HepG2 (cell line): Measurements from ENCODE around the gene HIBADH. TPM values are rescaled to one million over a fixed set of nuclear protein-coding genes. Genes with fewer than 3 reads are reported as not detected.

Experiments used
- ARID2 ChIP-seq: sonication (generic); formaldehyde crosslinking; IDR thresholded peaks from 2 replicates; pipeline ENCODE4 v1.8.1; 2022; ENCODE audit warnings: mild to moderate bottlenecking, missing genetic modification reagents, borderline replicate concordance
- ELF4 ChIP-seq: sonication (generic); formaldehyde crosslinking; IDR thresholded peaks from 2 replicates; pipeline ENCODE4 v1.5.0; 2020; ENCODE audit warnings: missing genetic modification reagents, mild to moderate bottlenecking, moderate library complexity, borderline replicate concordance
- ISL2 ChIP-seq: sonication (generic); formaldehyde crosslinking; IDR thresholded peaks from 2 replicates; pipeline ENCODE4 v1.5.0; 2020; ENCODE audit warnings: missing genetic modification reagents
- KLF15 ChIP-seq: sonication (generic); formaldehyde crosslinking; IDR thresholded peaks from 2 replicates; pipeline ENCODE4 v1.8.1; 2023; ENCODE audit warnings: borderline replicate concordance, mild to moderate bottlenecking, inconsistent platforms, missing genetic modification reagents, mixed read lengths
- MATR3 ChIP-seq: sonication (generic); formaldehyde crosslinking; IDR thresholded peaks from 2 replicates; pipeline ENCODE4 v1.4.0; 2020; ENCODE audit warnings: missing genetic modification reagents
- NFRKB ChIP-seq: fragments of 450-650 bp; IDR thresholded peaks from 2 replicates; pipeline ENCODE4 v1.6.1; 2017
- SSRP1 ChIP-seq: IDR thresholded peaks from 2 replicates; pipeline ENCODE4 v1.6.1; 2016; ENCODE audit warnings: control low read depth
- ZNF20 ChIP-seq: sonication (generic); formaldehyde crosslinking; IDR thresholded peaks from 2 replicates; pipeline ENCODE4 v1.4.0; 2020; ENCODE audit warnings: mild to moderate bottlenecking, moderate library complexity, missing genetic modification reagents
- ZNF232 ChIP-seq: sonication (generic); formaldehyde crosslinking; IDR thresholded peaks from 2 replicates; pipeline ENCODE4 v1.4.0; 2020; ENCODE audit warnings: missing genetic modification reagents, borderline replicate concordance
- ZNF292 ChIP-seq: sonication (generic); formaldehyde crosslinking; IDR thresholded peaks from 2 replicates; pipeline ENCODE4 v1.8.1; 2022; ENCODE audit warnings: mild to moderate bottlenecking, low read depth, missing genetic modification reagents, borderline replicate concordance
- ZNF660 ChIP-seq: sonication (generic); formaldehyde crosslinking; IDR thresholded peaks from 2 replicates; pipeline ENCODE4 v1.5.1; 2020; ENCODE audit warnings: mild to moderate bottlenecking, low read depth, missing genetic modification reagents, borderline replicate concordance
- polyA plus RNA-seq, 8 experiments: library from polyadenylated mRNA; depleted of rRNA in 3 of 8; stranded (reverse) in 7 of 8; unstranded in 1 of 8; fragments of >200 nt; fragmentation: Illumina TruSeq in 4 of 8; extraction: Trizol in 4 of 8; gene quantifications; 2 replicates each; pipeline versions ENCODE4 v1.2.1 to v1.2.3, GENCODE V29; 2011 to 2016; ENCODE audit warnings: low read depth in 4 of 8, missing spikeins in 1 of 8, mixed read lengths in 1 of 8; ENCODE audit not compliant: insufficient read depth in 1 of 8
- total RNA-seq, 5 experiments: library from RNA; depleted of rRNA; stranded (reverse); fragments of >200 nt; fragmentation: Illumina TruSeq; extraction: Trizol; gene quantifications; 2 replicates each; pipeline ENCODE4 v1.2.3, GENCODE V29; 2016; ENCODE audit warnings: low read depth in 1 of 5
- TF ChIP-seq, protein P1 (sequence below): sonication (generic); formaldehyde crosslinking; IDR thresholded peaks from 2 replicates; pipeline ENCODE4 v1.5.0; 2020; ENCODE audit warnings: mild to moderate bottlenecking, missing genetic modification reagents
- TF ChIP-seq, protein P2 (sequence below), 2 experiments: sonication (generic) in 1 of 2; formaldehyde crosslinking in 1 of 2; IDR thresholded peaks; 2 replicates each; pipeline versions ENCODE4 v1.6.1 to v1.9.0; 2014 to 2022; ENCODE audit warnings: antibody characterized with exemption in 1 of 2, borderline replicate concordance in 1 of 2, inconsistent platforms in 1 of 2, low read depth in 1 of 2, missing genetic modification reagents in 1 of 2
- TF ChIP-seq, protein P3 (sequence below): sonication (generic); formaldehyde crosslinking; IDR thresholded peaks from 2 replicates; pipeline ENCODE4 v1.4.0; 2020; ENCODE audit warnings: mild to moderate bottlenecking, missing genetic modification reagents
- TF ChIP-seq, protein P4 (sequence below), 2 experiments: fragments of 450-650 bp in 1 of 2; sonication (generic) in 1 of 2; formaldehyde crosslinking; IDR thresholded peaks; 2 replicates each; pipeline versions ENCODE4 v1.5.0 to v1.8.0; 2020 to 2022; ENCODE audit warnings: mild to moderate bottlenecking in 1 of 2, missing genetic modification reagents in 1 of 2
- TF ChIP-seq, protein P5 (sequence below): IDR thresholded peaks from 2 replicates; pipeline ENCODE4 v1.6.1; 2012; ENCODE audit warnings: low read length, improper control_type of control experiment

The HIBADH gene
- total and polyA plus RNA-seq, 2 of the 13 experiments (the other 11 are each of a cell fraction or from before 2014, with no cell fraction given) = 49.9 to 59.5 TPM

DNA sequence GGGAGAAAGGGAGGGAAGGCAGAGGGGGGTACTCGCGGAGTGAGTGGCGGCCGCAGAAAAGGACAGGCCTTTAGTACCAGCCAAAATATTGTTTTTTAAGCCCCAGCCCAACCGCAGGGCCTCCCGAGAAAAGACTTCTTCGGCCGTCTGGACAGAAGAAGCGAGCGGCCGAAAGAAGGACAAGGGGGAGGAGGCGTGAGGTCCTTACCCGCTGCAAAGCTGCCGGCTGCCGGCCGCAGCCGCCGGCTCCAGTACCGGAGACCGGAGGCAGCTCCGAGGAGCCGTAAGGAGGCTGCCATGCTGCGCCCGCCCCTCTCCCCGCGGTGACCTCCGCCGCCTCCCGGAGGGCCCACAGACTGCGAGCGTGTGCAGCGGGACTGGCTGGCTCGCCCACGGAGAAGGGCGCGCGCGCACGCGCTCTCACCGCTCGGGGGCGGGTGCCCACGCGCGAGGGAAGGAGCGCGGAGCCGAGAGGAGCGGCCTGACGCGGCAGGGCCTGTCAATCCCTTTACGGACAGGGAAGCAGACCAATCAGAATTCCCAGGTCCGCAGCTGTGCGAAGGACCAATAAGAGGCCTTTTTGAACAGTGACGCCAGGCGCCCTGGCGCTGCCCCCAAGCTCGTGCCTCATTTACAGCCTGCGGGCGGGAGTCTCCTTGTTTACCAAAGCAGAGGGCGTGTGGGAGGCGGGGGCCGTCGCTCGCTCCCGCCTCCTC is at the start of gene HIBADH (continued):
- TF ChIP-seq, protein P1, sequence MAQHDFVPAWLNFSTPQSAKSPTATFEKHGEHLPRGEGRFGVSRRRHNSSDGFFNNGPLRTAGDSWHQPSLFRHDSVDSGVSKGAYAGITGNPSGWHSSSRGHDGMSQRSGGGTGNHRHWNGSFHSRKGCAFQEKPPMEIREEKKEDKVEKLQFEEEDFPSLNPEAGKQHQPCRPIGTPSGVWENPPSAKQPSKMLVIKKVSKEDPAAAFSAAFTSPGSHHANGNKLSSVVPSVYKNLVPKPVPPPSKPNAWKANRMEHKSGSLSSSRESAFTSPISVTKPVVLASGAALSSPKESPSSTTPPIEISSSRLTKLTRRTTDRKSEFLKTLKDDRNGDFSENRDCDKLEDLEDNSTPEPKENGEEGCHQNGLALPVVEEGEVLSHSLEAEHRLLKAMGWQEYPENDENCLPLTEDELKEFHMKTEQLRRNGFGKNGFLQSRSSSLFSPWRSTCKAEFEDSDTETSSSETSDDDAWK = no peak
- TF ChIP-seq KLF15 (CRISPR knock-in tag) = no peak; the same call in 1 of the 2 replicates
- TF ChIP-seq ZNF20 (CRISPR knock-in tag) = no peak
- no peak for TF ChIP-seq NFRKB
- TF ChIP-seq SSRP1 = no peak
- TF ChIP-seq, protein P2, sequence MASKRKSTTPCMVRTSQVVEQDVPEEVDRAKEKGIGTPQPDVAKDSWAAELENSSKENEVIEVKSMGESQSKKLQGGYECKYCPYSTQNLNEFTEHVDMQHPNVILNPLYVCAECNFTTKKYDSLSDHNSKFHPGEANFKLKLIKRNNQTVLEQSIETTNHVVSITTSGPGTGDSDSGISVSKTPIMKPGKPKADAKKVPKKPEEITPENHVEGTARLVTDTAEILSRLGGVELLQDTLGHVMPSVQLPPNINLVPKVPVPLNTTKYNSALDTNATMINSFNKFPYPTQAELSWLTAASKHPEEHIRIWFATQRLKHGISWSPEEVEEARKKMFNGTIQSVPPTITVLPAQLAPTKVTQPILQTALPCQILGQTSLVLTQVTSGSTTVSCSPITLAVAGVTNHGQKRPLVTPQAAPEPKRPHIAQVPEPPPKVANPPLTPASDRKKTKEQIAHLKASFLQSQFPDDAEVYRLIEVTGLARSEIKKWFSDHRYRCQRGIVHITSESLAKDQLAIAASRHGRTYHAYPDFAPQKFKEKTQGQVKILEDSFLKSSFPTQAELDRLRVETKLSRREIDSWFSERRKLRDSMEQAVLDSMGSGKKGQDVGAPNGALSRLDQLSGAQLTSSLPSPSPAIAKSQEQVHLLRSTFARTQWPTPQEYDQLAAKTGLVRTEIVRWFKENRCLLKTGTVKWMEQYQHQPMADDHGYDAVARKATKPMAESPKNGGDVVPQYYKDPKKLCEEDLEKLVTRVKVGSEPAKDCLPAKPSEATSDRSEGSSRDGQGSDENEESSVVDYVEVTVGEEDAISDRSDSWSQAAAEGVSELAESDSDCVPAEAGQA (IDR thresholded peaks at IDR 0.05; ENCODE audit: low read depth) = 0 out of 2 replicates have a peak, but pooled peaks have one; percentile 24
- TF ChIP-seq, protein P2 (CRISPR knock-in tag; IDR thresholded peaks at IDR 0.05; ENCODE audit: borderline replicate concordance) = no peak
- TF ChIP-seq, protein P3, sequence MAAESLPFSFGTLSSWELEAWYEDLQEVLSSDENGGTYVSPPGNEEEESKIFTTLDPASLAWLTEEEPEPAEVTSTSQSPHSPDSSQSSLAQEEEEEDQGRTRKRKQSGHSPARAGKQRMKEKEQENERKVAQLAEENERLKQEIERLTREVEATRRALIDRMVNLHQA (CRISPR knock-in tag) = no peak
- no peak; the same call in 1 of the 2 replicates for TF ChIP-seq ISL2 (CRISPR knock-in tag)
- peak; percentile 43; the same call in 1 of the 2 replicates for TF ChIP-seq ELF4
- TF ChIP-seq, protein P4, sequence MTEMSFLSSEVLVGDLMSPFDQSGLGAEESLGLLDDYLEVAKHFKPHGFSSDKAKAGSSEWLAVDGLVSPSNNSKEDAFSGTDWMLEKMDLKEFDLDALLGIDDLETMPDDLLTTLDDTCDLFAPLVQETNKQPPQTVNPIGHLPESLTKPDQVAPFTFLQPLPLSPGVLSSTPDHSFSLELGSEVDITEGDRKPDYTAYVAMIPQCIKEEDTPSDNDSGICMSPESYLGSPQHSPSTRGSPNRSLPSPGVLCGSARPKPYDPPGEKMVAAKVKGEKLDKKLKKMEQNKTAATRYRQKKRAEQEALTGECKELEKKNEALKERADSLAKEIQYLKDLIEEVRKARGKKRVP (CRISPR knock-in tag; IDR thresholded peaks at IDR 0.05) = 0 out of 4 replicates have a peak, but pooled peaks of 1 of the 2 experiments have one; percentile 55
- no peak for TF ChIP-seq ZNF660
- TF ChIP-seq, protein P5, sequence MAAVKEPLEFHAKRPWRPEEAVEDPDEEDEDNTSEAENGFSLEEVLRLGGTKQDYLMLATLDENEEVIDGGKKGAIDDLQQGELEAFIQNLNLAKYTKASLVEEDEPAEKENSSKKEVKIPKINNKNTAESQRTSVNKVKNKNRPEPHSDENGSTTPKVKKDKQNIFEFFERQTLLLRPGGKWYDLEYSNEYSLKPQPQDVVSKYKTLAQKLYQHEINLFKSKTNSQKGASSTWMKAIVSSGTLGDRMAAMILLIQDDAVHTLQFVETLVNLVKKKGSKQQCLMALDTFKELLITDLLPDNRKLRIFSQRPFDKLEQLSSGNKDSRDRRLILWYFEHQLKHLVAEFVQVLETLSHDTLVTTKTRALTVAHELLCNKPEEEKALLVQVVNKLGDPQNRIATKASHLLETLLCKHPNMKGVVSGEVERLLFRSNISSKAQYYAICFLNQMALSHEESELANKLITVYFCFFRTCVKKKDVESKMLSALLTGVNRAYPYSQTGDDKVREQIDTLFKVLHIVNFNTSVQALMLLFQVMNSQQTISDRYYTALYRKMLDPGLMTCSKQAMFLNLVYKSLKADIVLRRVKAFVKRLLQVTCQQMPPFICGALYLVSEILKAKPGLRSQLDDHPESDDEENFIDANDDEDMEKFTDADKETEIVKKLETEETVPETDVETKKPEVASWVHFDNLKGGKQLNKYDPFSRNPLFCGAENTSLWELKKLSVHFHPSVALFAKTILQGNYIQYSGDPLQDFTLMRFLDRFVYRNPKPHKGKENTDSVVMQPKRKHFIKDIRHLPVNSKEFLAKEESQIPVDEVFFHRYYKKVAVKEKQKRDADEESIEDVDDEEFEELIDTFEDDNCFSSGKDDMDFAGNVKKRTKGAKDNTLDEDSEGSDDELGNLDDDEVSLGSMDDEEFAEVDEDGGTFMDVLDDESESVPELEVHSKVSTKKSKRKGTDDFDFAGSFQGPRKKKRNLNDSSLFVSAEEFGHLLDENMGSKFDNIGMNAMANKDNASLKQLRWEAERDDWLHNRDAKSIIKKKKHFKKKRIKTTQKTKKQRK = 0 out of 2 replicates have a peak, but pooled peaks have one; percentile 23
- TF ChIP-seq MATR3 (CRISPR knock-in tag) = no peak
- peak; percentile 56; the same call in 1 of the 2 replicates for TF ChIP-seq ZNF232 (CRISPR knock-in tag)
- no peak for TF ChIP-seq ZNF292 (CRISPR knock-in tag)
- TF ChIP-seq ARID2 = peak; percentile 59; the same call in 1 of the 2 replicates
